Nephron progenitor cell (in vitro differentiated cells): Measurements from ENCODE around the gene SUN5.

Experiments used
- DNase-seq: peaks from one replicate; pipeline ENCODE4 v3.0.0; 2021
- H3K27ac Mint-ChIP-seq: 2 replicates; pipeline ENCODE4 v1.8.0; 2021; ENCODE audit warnings: mild to moderate bottlenecking, moderate library complexity, mixed read lengths
- H3K27me3 Mint-ChIP-seq: 2 replicates; pipeline ENCODE4 v1.8.0; 2021; ENCODE audit warnings: mild to moderate bottlenecking, low read depth, mixed read lengths; ENCODE audit not compliant: poor library complexity
- H3K36me3 Mint-ChIP-seq: 2 replicates; pipeline ENCODE4 v1.8.0; 2021; ENCODE audit warnings: low read depth, mixed read lengths
- H3K4me1 Mint-ChIP-seq: 2 replicates; pipeline ENCODE4 v1.8.0; 2021; ENCODE audit warnings: mixed read lengths
- H3K4me3 Mint-ChIP-seq: 2 replicates; pipeline ENCODE4 v1.8.0; 2021; ENCODE audit warnings: mild to moderate bottlenecking, moderate library complexity, mixed read lengths
- H3K9me3 Mint-ChIP-seq: 2 replicates; pipeline ENCODE4 v1.8.0; 2021; ENCODE audit warnings: mild to moderate bottlenecking, moderate library complexity, mixed read lengths
- TF ChIP-seq, protein P1 (sequence below): fragments of 200-600 bp; sonication (generic); IDR thresholded peaks from 2 replicates; pipeline ENCODE4 v1.5.0; 2021; ENCODE audit warnings: antibody characterized with exemption

SUN5 gene

DNA sequence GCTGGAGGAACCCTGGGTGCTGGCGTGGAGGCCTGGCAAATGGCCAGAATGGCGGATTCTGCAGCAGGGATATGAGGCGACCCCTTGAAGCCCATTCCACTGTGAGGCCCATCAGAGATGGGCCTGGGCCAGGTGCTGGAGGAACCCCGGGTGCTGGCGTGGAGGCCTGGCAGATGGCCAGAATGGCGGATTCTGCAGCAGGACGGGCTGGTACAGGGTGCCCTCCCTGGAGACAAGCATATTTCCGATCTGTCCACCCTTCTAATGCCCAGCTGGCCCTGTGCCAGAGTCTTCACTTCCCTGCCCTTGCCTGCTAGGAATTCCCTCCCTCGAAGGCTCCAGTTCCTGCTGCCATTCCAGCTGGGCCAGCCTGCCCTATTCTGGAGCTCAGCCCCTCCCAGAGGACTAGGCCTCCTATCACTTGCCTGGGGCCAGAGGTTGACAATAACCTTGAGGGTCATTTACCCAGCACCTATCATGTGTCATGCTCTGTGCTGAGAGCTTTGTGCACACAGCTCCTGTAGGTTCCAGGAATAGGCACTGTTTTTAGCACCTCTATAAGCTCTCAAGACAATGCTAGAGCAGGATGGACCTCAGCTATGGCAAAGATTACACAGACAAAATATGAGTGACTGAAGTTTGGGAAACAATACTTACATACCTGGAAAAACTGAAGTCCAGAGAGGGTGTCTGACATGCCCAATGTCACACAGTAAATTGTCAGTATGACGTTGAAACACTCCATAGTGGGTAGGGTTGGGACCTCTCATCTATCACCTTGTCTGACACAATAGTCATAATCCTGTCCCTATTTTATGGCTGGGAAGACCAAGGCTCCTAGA is 21.4 kb downstream of the SUN5 start:
- Mint-ChIP-seq H3K4me1 (peaks cover 14% of the 10 kb centered on the region), H3K27me3 (no peaks in the 10 kb centered on the region), H3K9me3 (no peaks in the 10 kb centered on the region), H3K36me3 (no peaks in the 10 kb centered on the region), H3K27ac (no peak overlapping the region), H3K4me3 (no peak overlapping the region)
- TF ChIP-seq, protein P1, sequence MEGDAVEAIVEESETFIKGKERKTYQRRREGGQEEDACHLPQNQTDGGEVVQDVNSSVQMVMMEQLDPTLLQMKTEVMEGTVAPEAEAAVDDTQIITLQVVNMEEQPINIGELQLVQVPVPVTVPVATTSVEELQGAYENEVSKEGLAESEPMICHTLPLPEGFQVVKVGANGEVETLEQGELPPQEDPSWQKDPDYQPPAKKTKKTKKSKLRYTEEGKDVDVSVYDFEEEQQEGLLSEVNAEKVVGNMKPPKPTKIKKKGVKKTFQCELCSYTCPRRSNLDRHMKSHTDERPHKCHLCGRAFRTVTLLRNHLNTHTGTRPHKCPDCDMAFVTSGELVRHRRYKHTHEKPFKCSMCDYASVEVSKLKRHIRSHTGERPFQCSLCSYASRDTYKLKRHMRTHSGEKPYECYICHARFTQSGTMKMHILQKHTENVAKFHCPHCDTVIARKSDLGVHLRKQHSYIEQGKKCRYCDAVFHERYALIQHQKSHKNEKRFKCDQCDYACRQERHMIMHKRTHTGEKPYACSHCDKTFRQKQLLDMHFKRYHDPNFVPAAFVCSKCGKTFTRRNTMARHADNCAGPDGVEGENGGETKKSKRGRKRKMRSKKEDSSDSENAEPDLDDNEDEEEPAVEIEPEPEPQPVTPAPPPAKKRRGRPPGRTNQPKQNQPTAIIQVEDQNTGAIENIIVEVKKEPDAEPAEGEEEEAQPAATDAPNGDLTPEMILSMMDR, result no peak
- no peak for DNase-seq

- H3K27ac Mint-ChIP-seq, result no peak overlapping the region
- H3K9me3 Mint-ChIP-seq, result peaks cover 8% of the 10 kb centered on the region
- H3K27me3 Mint-ChIP-seq, result no peaks in the 10 kb centered on the region
- peaks cover 14% of the 10 kb centered on the region for H3K4me1 Mint-ChIP-seq
- no peak overlapping the region for H3K4me3 Mint-ChIP-seq
- no peak for DNase-seq
- H3K36me3 Mint-ChIP-seq, result no peaks in the 10 kb centered on the region
- TF ChIP-seq, protein P1, result no peak
These were observed 23.2 kb downstream of the SUN5 start for GRCh38 chr20:32980990-32981389.

DNA sequence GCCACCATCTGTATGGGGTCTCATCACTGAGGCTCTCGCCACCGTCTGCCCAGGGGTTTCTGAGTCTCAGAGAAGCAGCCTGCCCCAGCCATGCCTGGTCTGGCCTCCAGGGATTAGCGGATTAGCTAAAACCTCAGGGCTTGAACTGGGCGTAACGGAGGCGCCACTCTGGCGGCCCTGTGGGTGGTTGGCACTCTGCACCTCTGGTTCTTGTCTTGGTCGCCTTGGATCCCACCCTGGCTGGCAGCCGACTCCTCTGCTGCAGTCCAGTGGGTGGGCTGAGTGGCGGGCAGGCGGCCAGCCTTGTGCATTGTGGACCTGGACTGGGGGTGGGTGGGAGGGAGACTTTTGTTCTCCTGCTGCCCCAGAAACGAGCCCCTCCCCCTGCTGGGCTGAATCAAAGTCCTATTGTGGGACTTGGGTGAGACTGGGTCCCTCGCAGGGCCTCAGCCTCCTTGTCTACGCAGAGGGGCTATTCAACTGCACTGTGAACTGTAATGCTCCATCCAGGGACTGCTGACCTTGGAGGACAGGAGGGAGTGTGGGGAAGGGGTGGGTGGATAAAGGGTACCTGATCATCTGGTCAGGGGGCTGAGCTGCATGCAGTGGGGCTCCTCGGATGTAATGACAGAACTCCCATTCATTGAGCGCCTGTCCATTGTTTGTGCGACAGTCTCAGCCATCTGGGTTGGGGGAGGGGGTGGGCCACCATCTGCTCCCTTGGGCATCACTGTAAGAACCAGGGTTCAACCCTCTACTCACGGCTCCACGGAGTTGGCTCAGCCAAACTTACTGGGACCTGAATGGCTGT is 23.9 kb downstream of the SUN5 start:
- H3K4me3 Mint-ChIP-seq, result no peak overlapping the region
- peaks cover 14% of the 10 kb centered on the region for H3K4me1 Mint-ChIP-seq
- no peaks in the 10 kb centered on the region for H3K36me3 Mint-ChIP-seq
- no peak overlapping the region for H3K27ac Mint-ChIP-seq
- DNase-seq, result no peak
- H3K27me3 Mint-ChIP-seq, result peaks cover 4% of the 10 kb centered on the region
- TF ChIP-seq, protein P1, result no peak
- peaks cover 8% of the 10 kb centered on the region for H3K9me3 Mint-ChIP-seq

GRCh38 chr20:32979201-32979998 is 24.8 kb downstream of the SUN5 start:
- peaks cover 20% of the 10 kb centered on the region for H3K4me1 Mint-ChIP-seq
- no peak overlapping the region for H3K4me3 Mint-ChIP-seq
- H3K27me3 Mint-ChIP-seq, result peaks cover 4% of the 10 kb centered on the region
- H3K36me3 Mint-ChIP-seq, result no peaks in the 10 kb centered on the region
- H3K9me3 Mint-ChIP-seq, result peaks cover 8% of the 10 kb centered on the region
- TF ChIP-seq, protein P1, result no peak
- no peak overlapping the region for H3K27ac Mint-ChIP-seq
- no peak for DNase-seq

GRCh38 chr20:32978009-32978335 is 26.3 kb downstream of the SUN5 start:
- no peak for DNase-seq
- no peak overlapping the region for H3K4me3 Mint-ChIP-seq
- TF ChIP-seq, protein P1, result no peak
- H3K27me3 Mint-ChIP-seq, result peaks cover 4% of the 10 kb centered on the region
- no peak overlapping the region for H3K27ac Mint-ChIP-seq
- H3K36me3 Mint-ChIP-seq, result no peaks in the 10 kb centered on the region
- H3K4me1 Mint-ChIP-seq, result peaks cover 32% of the 10 kb centered on the region
- H3K9me3 Mint-ChIP-seq, result peaks cover 8% of the 10 kb centered on the region
